T1000 (cell line): ENCODE data around the gene ARID1B.

Experiments used
- DNase-seq: peaks from one replicate; lab custom pipeline; 2025; ENCODE audit warnings: mixed read lengths; lab: John Stamatoyannopoulos, UW

Gene ARID1B

DNA sequence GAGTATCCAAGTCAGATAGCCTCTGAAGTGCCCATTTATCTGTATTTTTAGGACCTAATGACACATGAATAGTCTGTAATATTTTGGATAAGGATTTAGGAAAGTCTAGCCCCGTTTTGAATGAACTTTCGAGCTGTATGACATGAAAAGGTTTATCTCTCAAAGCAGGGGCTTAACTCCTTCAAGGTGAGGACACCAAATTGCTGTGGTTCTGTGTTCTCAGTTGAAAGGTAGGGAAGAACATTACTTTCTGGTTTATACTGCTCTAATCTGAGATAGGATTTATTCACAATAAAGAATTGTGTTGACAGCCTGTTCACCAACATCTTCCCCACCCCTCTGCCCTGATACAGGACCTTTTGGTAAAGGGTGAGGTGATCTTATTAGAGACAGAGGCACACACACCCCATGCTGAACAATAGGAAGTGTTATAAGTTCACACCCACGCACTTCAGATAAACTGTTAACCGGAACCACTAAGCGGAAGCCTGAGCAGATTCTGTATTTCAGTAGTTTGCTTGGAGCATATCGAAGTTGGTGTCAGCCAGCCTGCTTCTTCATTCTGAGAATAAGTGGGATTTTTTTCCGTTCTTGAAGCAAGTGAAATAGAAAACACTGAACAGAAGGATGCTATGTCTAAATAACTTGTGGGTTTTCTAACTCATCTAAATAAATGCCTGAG lies 322.9 kb downstream of the ARID1B start:
- no peak for DNase-seq

GRCh38 chr6:157101166-157101565 lies 324.0 kb downstream of the ARID1B start:
- no peak for DNase-seq

DNA sequence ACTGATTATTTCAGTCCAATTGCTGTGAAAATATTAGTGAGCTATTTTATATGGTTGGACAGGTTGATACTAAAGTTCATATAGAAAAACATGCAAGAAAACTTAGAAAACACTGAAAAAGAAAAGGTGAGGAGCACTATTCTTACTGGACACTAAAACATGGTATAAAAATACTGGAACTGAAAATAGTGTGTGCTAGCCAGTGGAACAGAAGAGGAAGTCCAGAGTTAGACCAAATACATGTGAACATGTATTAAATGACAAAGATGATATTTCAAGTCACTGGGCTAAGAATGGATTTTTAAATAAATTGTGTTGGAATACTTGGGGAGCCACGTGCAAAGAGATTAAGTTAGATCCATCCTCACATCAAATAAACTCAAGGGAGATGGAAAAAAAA lies 327.6 kb downstream of the ARID1B start:
- no peak for DNase-seq

DNA sequence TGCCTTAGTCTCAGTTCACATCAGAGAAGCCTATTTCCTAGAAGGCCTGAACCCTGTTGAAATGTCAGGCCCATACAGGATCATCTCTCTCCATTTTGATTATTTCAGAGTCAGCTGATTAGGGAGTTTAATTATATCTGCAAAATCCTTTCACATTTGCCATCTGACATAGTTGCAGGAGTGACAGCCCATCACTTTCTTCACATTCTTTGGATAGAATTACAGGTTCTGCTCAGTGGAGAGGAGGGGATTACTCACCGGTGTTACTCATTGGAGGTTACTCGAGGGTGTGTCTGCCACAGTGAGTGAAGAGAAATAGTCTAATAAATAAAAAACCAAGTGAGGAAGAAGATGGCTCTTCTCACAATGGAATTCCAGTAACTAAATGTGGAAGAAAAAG lies 329.3 kb downstream of the ARID1B start:
- no peak for DNase-seq

GRCh38 chr6:157107571-157107914 lies 330.4 kb downstream of the ARID1B start:
- DNase-seq: no peak

DNA sequence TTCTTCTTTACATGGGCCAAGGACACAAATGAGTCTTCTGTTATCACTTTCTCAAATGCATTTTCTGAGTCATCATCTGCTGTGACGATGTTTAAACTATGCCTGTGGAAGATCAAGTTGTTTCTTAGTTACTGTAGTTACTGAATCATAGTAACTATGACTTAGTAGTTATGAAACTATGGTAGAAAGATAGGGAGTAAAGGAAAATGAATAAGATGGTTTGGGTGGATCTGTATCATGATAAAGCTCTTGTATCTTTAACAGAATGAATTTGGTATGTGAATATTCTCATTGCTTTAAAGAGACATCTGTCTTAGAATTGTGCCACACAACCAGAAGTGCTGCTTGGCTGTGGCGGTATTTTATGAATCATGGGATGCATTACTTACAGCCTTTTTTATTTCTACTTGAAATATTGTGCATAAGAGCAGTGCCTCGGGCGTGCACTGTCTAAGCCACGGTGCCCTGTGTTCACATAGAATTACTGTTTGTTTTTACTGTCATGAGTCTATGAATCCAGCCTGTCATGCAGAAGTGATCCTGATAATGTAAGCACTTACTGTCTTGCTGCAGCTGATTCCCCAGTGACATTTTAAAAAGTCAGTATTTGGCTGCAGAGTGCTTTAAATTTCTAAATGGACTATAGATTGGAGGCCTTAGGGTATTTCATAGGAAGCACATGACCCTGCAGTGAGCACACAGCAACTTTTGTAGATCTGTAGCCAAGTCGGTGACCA lies 330.9 kb downstream of the ARID1B start:
- peak; percentile 13 for DNase-seq

- no peak for DNase-seq
Observed at GRCh38 chr6:157108923-157109322, 331.7 kb downstream of the ARID1B start.

DNA sequence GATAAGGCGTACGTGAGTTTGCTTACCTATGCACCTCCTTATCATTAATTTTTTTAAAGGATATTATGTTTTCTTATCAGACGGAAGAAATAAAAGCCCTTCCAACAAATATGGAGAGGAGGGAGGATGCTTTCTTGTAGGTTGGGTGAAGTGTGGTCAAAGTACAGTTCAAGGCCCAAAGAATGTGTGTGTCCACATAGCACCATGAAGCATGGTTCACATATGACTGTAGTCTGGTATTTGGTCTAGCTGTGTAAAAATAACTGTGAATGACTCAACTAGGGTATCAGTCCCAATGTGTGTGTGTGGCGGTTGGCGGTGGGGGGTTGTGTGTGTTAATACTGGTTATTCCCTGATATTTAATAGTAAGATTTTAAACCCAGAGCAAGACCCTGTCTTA lies 333.4 kb downstream of the ARID1B start:
- no peak for DNase-seq

DNA sequence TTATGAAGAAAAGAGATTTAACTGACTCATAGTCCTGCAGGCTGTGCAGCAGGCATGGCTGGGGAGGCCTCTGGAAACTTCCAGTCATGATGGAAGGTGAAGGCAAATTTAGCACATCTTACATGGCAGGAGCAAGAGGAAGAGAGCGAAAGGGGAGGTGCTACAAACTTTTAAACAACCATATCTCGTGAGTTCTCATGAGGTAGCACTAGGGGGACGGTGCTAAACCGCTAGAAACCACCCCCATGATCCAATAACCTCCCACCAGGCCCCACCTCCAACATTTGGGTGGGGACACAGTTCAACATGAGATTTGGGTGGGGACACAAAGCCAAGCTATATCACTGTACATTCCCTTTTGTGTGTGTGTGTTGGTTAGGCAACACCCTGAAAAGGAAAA lies 336.2 kb downstream of the ARID1B start:
- no peak for DNase-seq

DNA sequence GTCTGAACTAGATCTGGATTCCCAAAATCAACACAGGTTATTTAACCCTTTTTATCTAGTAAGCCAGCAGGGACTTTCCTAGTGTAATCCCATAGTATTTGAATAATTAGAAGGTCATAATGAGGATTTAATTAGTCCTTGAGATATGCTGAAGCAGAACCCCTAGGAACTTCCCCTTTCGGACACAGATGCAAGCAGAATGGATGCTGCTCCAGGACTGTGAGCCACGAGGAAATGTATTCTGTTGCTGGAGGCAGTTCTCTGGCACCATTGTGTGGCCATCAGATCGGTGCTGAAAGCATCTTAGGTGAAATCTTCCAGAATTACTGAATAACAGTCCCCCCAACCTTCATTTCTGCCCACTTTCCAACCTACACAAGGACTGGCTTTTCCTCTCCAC lies 339.2 kb downstream of the ARID1B start:
- DNase-seq: no peak

GRCh38 chr6:157117431-157118095 lies 340.4 kb downstream of the ARID1B start:
- DNase-seq: no peak

DNA sequence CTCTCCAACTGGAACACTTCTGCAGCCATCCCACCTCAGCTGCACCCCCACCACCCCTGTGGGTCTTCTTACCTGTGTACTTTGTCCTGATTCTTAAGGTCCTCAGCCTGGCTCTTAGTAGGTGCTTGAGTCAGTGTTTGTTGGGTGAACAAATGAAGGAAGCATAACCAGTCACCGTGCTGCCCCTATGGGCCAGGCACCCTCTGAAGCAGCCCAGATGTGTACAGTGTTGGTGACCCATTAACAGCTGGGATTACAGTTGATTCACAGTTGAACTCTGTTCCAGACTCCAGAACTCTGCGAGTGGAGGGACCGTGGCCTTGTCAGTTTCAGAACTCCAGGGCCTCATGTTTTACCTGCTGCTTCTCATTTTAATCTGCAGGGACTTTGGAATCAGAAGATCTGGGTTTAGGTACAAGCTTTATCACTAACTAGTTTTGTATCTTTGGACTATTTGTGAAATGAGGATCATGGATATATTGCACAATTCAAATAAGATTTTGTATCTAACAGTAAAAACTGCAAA lies 342.4 kb downstream of the ARID1B start:
- no peak for DNase-seq

DNA sequence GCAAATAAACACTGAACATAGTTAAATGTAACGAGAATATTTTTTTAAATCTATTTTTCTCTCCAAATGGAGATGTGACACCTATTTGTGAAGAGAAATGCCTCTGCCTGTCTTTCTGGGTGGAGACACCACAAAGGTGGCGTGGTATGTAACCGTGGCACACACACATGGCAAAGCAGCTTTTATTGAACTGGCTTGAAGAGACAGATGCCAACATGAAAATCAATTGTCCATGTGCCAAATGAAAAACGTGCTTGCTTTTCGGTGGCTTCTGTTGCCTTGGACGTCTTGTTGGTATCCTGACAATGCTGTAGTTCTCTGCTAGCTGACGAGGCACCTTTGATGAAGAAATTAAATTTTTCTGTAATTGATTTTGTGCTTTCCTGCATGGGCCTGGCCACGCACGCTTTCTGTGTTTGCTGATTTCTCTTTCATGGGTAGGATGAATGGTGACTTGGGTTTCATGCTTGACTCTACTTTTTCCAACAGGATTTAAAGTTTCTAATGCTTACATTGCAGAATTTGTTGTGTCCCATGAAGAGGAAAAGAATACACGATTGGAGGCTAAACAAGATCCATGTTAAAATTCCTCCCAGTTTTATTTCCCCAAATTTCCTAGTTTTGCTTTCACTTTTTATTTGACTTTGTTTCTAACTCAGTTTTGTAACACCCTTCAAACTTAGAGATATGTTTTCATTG lies 343.5 kb downstream of the ARID1B start:
- no peak for DNase-seq

DNA sequence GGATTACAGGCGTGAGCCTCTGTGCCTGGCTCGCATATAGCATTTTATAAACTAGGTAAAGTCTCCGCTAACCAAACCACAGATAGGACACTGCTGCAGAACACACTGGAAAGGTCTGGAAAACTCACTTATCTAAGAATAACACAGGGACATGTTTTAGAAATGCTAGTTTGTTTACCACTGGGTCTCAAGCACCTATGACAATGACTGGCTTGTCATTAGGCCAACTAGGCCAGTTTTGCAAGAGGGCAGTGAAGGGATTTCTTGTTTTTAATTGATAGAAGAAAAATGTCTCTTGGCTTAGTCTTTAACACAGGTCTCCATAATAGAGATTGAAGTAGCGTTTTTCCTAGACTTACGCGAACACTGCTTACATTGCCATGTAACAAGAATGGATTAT lies 344.7 kb downstream of the ARID1B start:
- no peak for DNase-seq

- no peak for DNase-seq
Observed at GRCh38 chr6:157123234-157123633, 346.1 kb downstream of the ARID1B start.

DNA sequence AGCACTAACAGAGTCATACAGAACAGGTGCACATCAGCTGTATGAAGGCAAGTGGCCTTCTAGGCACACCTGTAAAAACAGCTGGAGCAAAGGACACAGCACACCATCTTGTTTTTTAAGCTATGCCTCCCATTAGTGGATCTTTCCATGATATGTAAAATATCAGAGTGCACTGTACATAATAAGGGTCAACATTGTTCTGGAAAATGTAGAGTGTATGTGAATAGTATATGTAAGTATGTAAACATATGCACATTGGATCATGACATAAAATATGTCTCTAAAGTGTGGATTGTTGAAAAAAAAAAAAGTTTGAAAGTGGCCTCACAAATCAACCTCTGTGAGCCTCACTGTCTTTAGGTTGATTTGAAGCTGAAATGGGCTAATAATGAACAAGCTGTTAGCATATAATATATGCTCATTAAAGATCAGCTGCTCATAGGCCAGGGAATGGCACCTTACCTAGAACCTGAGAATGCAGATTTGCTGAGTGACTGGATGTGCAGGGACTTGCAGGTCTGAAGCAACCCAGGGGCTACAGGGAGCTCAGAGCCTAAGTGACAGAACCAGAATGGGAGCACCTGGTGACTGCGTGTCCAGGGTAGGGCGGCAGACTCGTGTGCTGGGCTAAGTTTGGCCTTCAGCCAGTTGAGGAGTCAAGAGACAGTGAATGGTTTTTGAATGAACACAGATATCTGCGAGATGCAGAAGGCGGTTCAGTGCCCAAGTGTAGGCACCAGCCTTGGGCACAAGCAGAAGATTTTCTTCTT lies 347.5 kb downstream of the ARID1B start:
- DNase-seq: no peak

DNA sequence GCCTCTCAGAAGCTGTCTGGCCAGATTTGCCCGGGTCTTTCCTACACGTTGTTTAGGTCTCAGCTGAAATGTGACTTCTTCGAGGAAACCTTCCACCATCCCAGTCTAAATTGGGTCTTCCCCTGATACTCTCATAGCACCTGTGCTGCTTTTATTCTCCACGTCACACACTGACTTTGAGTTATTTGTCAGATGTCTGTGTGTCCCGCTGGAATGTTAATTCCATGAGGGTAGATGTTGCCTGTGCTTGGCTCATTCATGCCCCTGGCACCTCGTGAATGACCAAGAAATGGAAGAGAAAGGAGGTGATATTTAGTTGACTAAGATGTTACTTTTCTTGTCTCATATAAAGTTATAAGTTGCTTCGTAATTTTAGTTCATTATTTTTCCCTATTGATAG lies 348.4 kb downstream of the ARID1B start:
- no peak for DNase-seq

DNA sequence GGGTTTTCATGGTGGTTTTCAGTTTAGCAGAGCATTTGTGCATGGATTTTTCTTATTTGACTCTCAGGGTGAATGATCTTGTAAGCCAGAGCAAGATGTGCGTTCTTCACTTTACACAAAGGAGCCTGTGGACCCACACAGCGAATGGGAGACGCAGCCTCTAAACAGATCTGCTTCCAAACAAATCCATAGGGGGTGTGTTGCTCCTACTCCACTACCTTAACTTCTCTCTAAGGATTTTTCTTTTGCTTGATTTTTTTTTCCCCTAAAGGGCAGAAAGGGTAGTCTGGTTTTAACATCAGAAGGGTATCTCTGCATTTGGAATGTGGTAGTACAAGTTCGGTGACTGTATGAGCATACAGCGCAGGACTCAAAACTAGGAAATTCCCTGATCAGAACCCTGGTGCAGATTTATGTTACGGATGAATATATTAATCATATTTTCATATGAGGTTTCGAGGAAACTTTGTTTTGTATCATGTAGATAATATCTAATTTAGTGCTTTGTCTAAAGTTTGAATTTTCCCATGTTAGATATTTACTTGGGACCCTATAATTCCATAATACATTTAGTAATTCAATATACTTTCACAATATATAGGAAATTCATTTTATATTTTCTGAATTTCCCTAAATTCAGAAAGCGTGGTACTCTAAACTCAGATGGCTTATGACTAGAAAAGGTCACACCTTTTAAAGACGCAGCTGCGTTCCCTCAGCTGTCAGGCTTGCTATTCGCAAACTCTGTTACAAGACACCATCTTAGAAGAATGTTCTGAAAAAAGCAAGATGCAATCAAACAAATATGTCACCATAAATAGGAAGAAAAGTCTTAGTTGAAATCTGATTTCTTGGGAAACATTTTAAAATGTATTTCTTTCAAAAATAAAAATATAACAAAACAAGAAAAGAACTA lies 349.3 kb downstream of the ARID1B start:
- DNase-seq: no peak

DNA sequence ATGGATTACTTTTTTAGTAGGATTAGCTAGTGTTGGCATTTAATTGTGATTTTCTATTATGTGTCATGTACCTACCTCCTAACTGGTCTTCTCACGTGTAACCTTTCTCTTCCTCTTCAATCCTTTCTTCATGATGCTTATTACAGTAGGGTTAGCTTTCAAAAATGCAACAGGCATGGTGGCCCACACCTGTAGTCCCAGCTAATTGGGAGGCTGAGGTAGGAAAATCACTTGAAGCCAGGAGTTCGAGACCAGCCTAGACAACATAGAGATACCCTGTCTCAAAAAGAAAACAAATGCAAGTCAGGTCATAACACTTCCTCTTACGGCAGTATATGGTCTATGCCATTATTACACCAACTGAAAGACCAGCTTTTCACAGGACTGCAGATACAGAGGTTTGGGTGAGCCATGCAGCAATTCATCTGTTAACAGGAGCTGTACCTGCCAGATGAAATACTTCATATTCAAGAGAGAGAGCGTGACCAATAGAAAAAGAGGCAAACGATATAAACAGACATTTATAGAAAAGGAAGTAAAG lies 351.1 kb downstream of the ARID1B start:
- no peak for DNase-seq

GRCh38 chr6:157131250-157131649 lies 354.1 kb downstream of the ARID1B start:
- DNase-seq: no peak
